HG03460 (cell line): ENCODE data around the gene ST3GAL2.

Experiments used
- ATAC-seq: cut with Tn5 transposase; IDR thresholded peaks from one replicate; pipeline ENCODE4 v1.9.1; 2021; ENCODE audit not compliant: unreplicated experiment

The ST3GAL2 gene

GRCh38 chr16:70438969-70439862, at the start of gene ST3GAL2:
Gene ST3GAL2, minus strand, starts transcription at chr16:70439100. Its CDS starts 40,570 bp downstream, at chr16:70398530.
- ATAC-seq, result peak; percentile 78

- no peak for ATAC-seq
Measured at GRCh38 chr16:70484867-70485266, 46.0 kb upstream of the ST3GAL2 start.

- no peak for ATAC-seq
Measured at GRCh38 chr16:70483426-70483825, 44.5 kb upstream of the ST3GAL2 start.

- ATAC-seq, result no peak
Measured at GRCh38 chr16:70482624-70483023, 43.7 kb upstream of the ST3GAL2 start.

GRCh38 chr16:70481929-70482536, 43.1 kb upstream of the ST3GAL2 start:
- ATAC-seq, result no peak

GRCh38 chr16:70480127-70481105, 41.5 kb upstream of the ST3GAL2 start:
- ATAC-seq, result no peak

GRCh38 chr16:70478912-70479341, 40.0 kb upstream of the ST3GAL2 start:
- ATAC-seq, result no peak

- no peak for ATAC-seq
Measured at GRCh38 chr16:70478169-70478568, 39.3 kb upstream of the ST3GAL2 start.

GRCh38 chr16:70476272-70477020, 37.5 kb upstream of the ST3GAL2 start:
- peak; percentile 88 for ATAC-seq

GRCh38 chr16:70475054-70475871, 36.4 kb upstream of the ST3GAL2 start:
- ATAC-seq, result no peak

GRCh38 chr16:70474320-70475053, 35.6 kb upstream of the ST3GAL2 start:
- no peak for ATAC-seq

- ATAC-seq, result no peak
Measured at GRCh38 chr16:70473446-70474319, 34.8 kb upstream of the ST3GAL2 start.

- ATAC-seq, result no peak
Measured at GRCh38 chr16:70472786-70473433, 34.0 kb upstream of the ST3GAL2 start.

- ATAC-seq, result no peak
Measured at GRCh38 chr16:70470927-70471341, 32.0 kb upstream of the ST3GAL2 start.

GRCh38 chr16:70470141-70470926, 31.4 kb upstream of the ST3GAL2 start:
- ATAC-seq, result no peak

GRCh38 chr16:70468776-70469525, 30.1 kb upstream of the ST3GAL2 start:
- ATAC-seq, result no peak
